Measurements from ENCODE around the gene UBE2S.

GRCh38 chr19:55408533-55408872, 915 bp upstream of the UBE2S start:
- TF ChIP-seq CTCF (conservative IDR thresholded peaks at IDR 0.05; ENCODE audit: low read length) (no peak), EZH2phosphoT487 (IDR thresholded peaks at IDR 0.05; ENCODE audit: borderline replicate concordance) (no peak)
